Ovary (tissue), 3 donors: ENCODE results near the gene TBXA2R.

Experiments used
- CTCF ChIP-seq, 3 donors: fragments of 450-650 bp in 2 of 3; fragments of 200-600 bp in 1 of 3; IDR thresholded peaks; one replicate each; pipeline versions ENCODE4 v1.5.1 to v1.8.0; 2016 to 2022; ENCODE audit warnings: antibody characterized with exemption in 3 of 3, mild to moderate bottlenecking in 1 of 3
- EP300 ChIP-seq: sonication (generic); formaldehyde crosslinking; IDR thresholded peaks from one replicate; pipeline ENCODE4 v1.6.1; 2017; ENCODE audit warnings: antibody characterized with exemption
- POLR2A ChIP-seq: fragments of 450-650 bp; IDR thresholded peaks from one replicate; pipeline ENCODE4 v1.6.1; 2017; ENCODE audit warnings: antibody characterized with exemption, mild to moderate bottlenecking, moderate library complexity
- donor health status: DM: no; HTN: no; CAD: no.

DNA sequence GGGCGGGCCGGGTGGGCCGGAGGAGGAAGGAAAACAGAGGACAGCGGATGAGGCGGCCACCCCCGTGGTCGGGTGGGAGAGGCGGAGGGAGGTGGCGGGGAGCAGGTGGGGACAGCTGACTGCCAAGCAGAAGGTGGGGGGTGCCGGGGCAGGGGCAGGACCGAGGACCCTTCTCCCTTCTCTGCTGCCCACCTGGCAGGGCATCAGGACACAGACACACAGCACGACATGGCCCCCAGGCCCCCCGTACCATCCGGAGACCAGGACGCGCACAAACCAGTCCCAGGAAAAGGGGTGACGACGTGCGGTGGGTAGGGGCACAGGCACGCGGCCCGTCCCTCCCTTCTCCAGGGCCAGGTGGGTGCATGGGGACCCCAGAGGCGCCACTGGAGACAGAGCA, 30.9 kb upstream of the TBXA2R start:
- TF ChIP-seq CTCF (IDR thresholded peaks at IDR 0.05) (no peak), EP300 (no peak), POLR2A (no peak)
